ENCODE measurements around the gene TSPAN13. TPM values are rescaled to one million over a fixed set of nuclear protein-coding genes. Genes with fewer than 3 reads are reported as not detected.

The TSPAN13 gene
- polyA plus RNA-seq, 1 experiment = 4.6 TPM

- no peak for DNase-seq (ENCODE audit: low read depth)
- no peak overlapping the region for H3K4me3 ChIP-seq (ENCODE audit: low read depth, low read length)
- H3K36me3 ChIP-seq (ENCODE audit: control insufficient read depth, insufficient read depth, low read length) = no peaks in the 10 kb centered on the region
- no peak for TF ChIP-seq CTCF (IDR thresholded peaks at IDR 0.05; ENCODE audit: insufficient read depth, low read depth, low read length)
- ChIA-PET CTCF (interaction anchor here (1.5 kb wide), 1 partner anchor 48 kb away, joined by 3 read pairs; no protein-coding TSS in a partner anchor), POLR2A (no interaction called here)
- no peaks in the 10 kb centered on the region for H3K27me3 ChIP-seq (ENCODE audit: control insufficient read depth, insufficient read depth, low read length)
Measured at GRCh38 chr7:16743236-16743635, 10.3 kb upstream of the TSPAN13 start.

GRCh38 chr7:16744518-16745250, 8.9 kb upstream of the TSPAN13 start:
- H3K4me3 ChIP-seq (ENCODE audit: low read depth, low read length) = no peak overlapping the region
- TF ChIP-seq CTCF (IDR thresholded peaks at IDR 0.05; ENCODE audit: insufficient read depth, low read depth, low read length) = no peak
- no peaks in the 10 kb centered on the region for H3K27me3 ChIP-seq (ENCODE audit: control insufficient read depth, insufficient read depth, low read length)
- ChIA-PET POLR2A (no interaction called here), CTCF (interaction anchor here (0.7 to 1.4 kb wide), 2 partner anchors 10 kb away, joined by 3 to 4 read pairs; no protein-coding TSS in a partner anchor)
- H3K36me3 ChIP-seq (ENCODE audit: control insufficient read depth, insufficient read depth, low read length) = no peaks in the 10 kb centered on the region
- DNase-seq (ENCODE audit: low read depth) = no peak

GRCh38 chr7:16745645-16746044, 7.9 kb upstream of the TSPAN13 start:
- no peak for TF ChIP-seq CTCF (IDR thresholded peaks at IDR 0.05; ENCODE audit: insufficient read depth, low read depth, low read length)
- ChIA-PET POLR2A (no interaction called here), CTCF (interaction anchor here (0.7 kb wide), 1 partner anchor 11 kb away, joined by 4 read pairs; no protein-coding TSS in a partner anchor)
- H3K4me3 ChIP-seq (ENCODE audit: low read depth, low read length) = no peak overlapping the region
- DNase-seq (ENCODE audit: low read depth) = no peak
- H3K27me3 ChIP-seq (ENCODE audit: control insufficient read depth, insufficient read depth, low read length) = no peaks in the 10 kb centered on the region
- H3K36me3 ChIP-seq (ENCODE audit: control insufficient read depth, insufficient read depth, low read length) = no peaks in the 10 kb centered on the region

GRCh38 chr7:16747102-16747501, 6.5 kb upstream of the TSPAN13 start:
- no peak for TF ChIP-seq CTCF (IDR thresholded peaks at IDR 0.05; ENCODE audit: insufficient read depth, low read depth, low read length)
- POLR2A ChIA-PET = no interaction called here
- CTCF ChIA-PET = interaction anchor here (0.7 kb wide), 1 partner anchor 138 kb away, joined by 3 read pairs; no protein-coding TSS in a partner anchor
- H3K4me3 ChIP-seq (ENCODE audit: low read depth, low read length) = no peak overlapping the region
- H3K36me3 ChIP-seq (ENCODE audit: control insufficient read depth, insufficient read depth, low read length) = no peaks in the 10 kb centered on the region
- no peaks in the 10 kb centered on the region for H3K27me3 ChIP-seq (ENCODE audit: control insufficient read depth, insufficient read depth, low read length)
- DNase-seq (ENCODE audit: low read depth) = no peak

GRCh38 chr7:16753932-16754855, 639 bp downstream of the TSPAN13 start:
- TF ChIP-seq CTCF (IDR thresholded peaks at IDR 0.05; ENCODE audit: insufficient read depth, low read depth, low read length) = no peak
- no peaks in the 10 kb centered on the region for H3K36me3 ChIP-seq (ENCODE audit: control insufficient read depth, insufficient read depth, low read length)
- DNase-seq (ENCODE audit: low read depth) = no peak
- no peaks in the 10 kb centered on the region for H3K27me3 ChIP-seq (ENCODE audit: control insufficient read depth, insufficient read depth, low read length)
- ChIA-PET CTCF (interaction anchor here (0.6 to 1.9 kb wide), 4 partner anchors 10 to 633 kb away, joined by 3 to 5 read pairs (median 3); no protein-coding TSS in a partner anchor), POLR2A (no interaction called here)
- H3K4me3 ChIP-seq (ENCODE audit: low read depth, low read length) = peak overlapping the region; percentile 78
